Breast epithelium (tissue), 3 donors: Measurements from ENCODE around the gene PLB1.

Experiments used
- CTCF ChIP-seq, 3 donors: fragments of 450-650 bp; IDR thresholded peaks; one replicate each; pipeline ENCODE4 v1.5.1; 2016 to 2017; ENCODE audit warnings: antibody characterized with exemption in 3 of 3, mild to moderate bottlenecking in 3 of 3, moderate library complexity in 3 of 3
- POLR2AphosphoS5 ChIP-seq, 3 donors: sonication (generic); formaldehyde crosslinking; IDR thresholded peaks; one replicate each; pipeline ENCODE4 v1.6.1; 2017; ENCODE audit warnings: antibody characterized with exemption in 3 of 3

- no peak for TF ChIP-seq POLR2AphosphoS5 (IDR thresholded peaks at IDR 0.05)
- no peak for TF ChIP-seq CTCF (IDR thresholded peaks at IDR 0.05)
Observed at GRCh38 chr2:28618221-28619141, 122.6 kb downstream of the PLB1 start.
